Thoracic aorta (tissue), 2 donors: ENCODE measurements around the gene KLF3. TPM values are rescaled to one million over a fixed set of nuclear protein-coding genes. Genes with fewer than 3 reads are reported as not detected.

Experiments
- ATAC-seq: fragments of 150-250 bp; one replicate; pipeline ENCODE4 v1.8.0; 2017; ENCODE audit warnings: low read depth; ENCODE audit not compliant: insufficient number of reproducible peaks, low FRiP score
- DNase-seq: peaks from one replicate; pipeline ENCODE4 v3.0.0-alpha.2; 2020; ENCODE audit warnings: low spot score
- H3K27ac ChIP-seq, 2 donors: fragments of 200-600 bp; sonication (generic); 1 replicate in 1 of 2; 2 replicates in 1 of 2; pipeline ENCODE4 v1.5.1; 2016; ENCODE audit warnings: mild to moderate bottlenecking in 2 of 2, moderate library complexity in 2 of 2
- H3K27me3 ChIP-seq: fragments of 200-600 bp; sonication (generic); replicated peaks from 2 replicates; pipeline ENCODE4 v1.6.0; 2016; ENCODE audit warnings: mild to moderate bottlenecking; ENCODE audit not compliant: insufficient read depth
- H3K36me3 ChIP-seq: fragments of 200-600 bp; sonication (generic); one replicate; pipeline ENCODE4 v1.5.1; 2016
- H3K4me1 ChIP-seq, 2 donors: fragments of 200-600 bp; sonication (generic); 1 replicate in 1 of 2; 2 replicates in 1 of 2; pipeline versions ENCODE4 v1.5.1 to v1.6.0; 2016; ENCODE audit warnings: low read depth in 2 of 2, mild to moderate bottlenecking in 1 of 2; ENCODE audit not compliant: control insufficient read depth in 1 of 2
- H3K4me3 ChIP-seq: fragments of 200-600 bp; sonication (generic); 2 replicates; pipeline ENCODE4 v1.5.1; 2016; ENCODE audit warnings: mild to moderate bottlenecking
- H3K9me3 ChIP-seq: fragments of 200-600 bp; sonication (generic); 2 replicates; pipeline ENCODE4 v1.5.1; 2016
- CTCF ChIP-seq: fragments of 200-600 bp; sonication (generic); IDR thresholded peaks from one replicate; pipeline ENCODE4 v1.5.1; 2019; ENCODE audit warnings: antibody characterized with exemption
- total RNA-seq, 2 donors: library from RNA; depleted of rRNA; stranded (reverse); fragments of >200 nt; gene quantifications; one replicate each; pipeline versions ENCODE4 v1.1.0 to v1.2.3, GENCODE V29; 2016

The KLF3 gene
- total RNA-seq, 2 donors from 2014 or later, result 45.8 to 53.4 TPM

GRCh38 chr4:38715050-38715449, 51.1 kb downstream of the KLF3 start:
- ATAC-seq (no peak), DNase-seq (no peak)
- H3K9me3 ChIP-seq, result no peaks in the 10 kb centered on the region
- no peak for TF ChIP-seq CTCF
- no peak overlapping the region for H3K4me3 ChIP-seq
- H3K27me3 ChIP-seq, result no peaks in the 10 kb centered on the region
- no peak overlapping the region for H3K27ac ChIP-seq
- no peaks in the 10 kb centered on the region for H3K36me3 ChIP-seq
- no peaks in the 10 kb centered on the region for H3K4me1 ChIP-seq

GRCh38 chr4:38716256-38716655, 52.3 kb downstream of the KLF3 start:
- no peaks in the 10 kb centered on the region for H3K27me3 ChIP-seq
- no peak for ATAC-seq
- H3K9me3 ChIP-seq, result no peaks in the 10 kb centered on the region
- no peaks in the 10 kb centered on the region for H3K36me3 ChIP-seq
- no peak for DNase-seq
- H3K4me3 ChIP-seq, result no peak overlapping the region
- no peak for TF ChIP-seq CTCF
- no peak overlapping the region for H3K27ac ChIP-seq
- no peaks in the 10 kb centered on the region for H3K4me1 ChIP-seq

GRCh38 chr4:38717604-38718003, 53.6 kb downstream of the KLF3 start:
- no peaks in the 10 kb centered on the region for H3K36me3 ChIP-seq
- no peaks in the 10 kb centered on the region for H3K9me3 ChIP-seq
- no peak for TF ChIP-seq CTCF
- H3K4me1 ChIP-seq, result no peaks in the 10 kb centered on the region
- ATAC-seq (no peak), DNase-seq (no peak)
- H3K4me3 ChIP-seq, result no peak overlapping the region
- H3K27me3 ChIP-seq, result no peaks in the 10 kb centered on the region
- H3K27ac ChIP-seq, result no peak overlapping the region

GRCh38 chr4:38723114-38723513, 59.1 kb downstream of the KLF3 start:
- no peaks in the 10 kb centered on the region for H3K36me3 ChIP-seq
- ATAC-seq (no peak), DNase-seq (no peak)
- no peak overlapping the region for H3K4me3 ChIP-seq
- H3K4me1 ChIP-seq, result peaks cover 6 to 9% of the 10 kb centered on the region in 2 donors
- H3K27me3 ChIP-seq, result no peaks in the 10 kb centered on the region
- no peaks in the 10 kb centered on the region for H3K9me3 ChIP-seq
- no peak for TF ChIP-seq CTCF
- no peak overlapping the region for H3K27ac ChIP-seq

- TF ChIP-seq CTCF, result no peak
- peaks cover 6 to 9% of the 10 kb centered on the region in 2 donors for H3K4me1 ChIP-seq
- H3K27me3 ChIP-seq, result no peaks in the 10 kb centered on the region
- H3K4me3 ChIP-seq, result no peak overlapping the region
- no peak for DNase-seq
- no peaks in the 10 kb centered on the region for H3K9me3 ChIP-seq
- no peak overlapping the region for H3K27ac ChIP-seq
- no peaks in the 10 kb centered on the region for H3K36me3 ChIP-seq
- ATAC-seq, result no peak
Measured at GRCh38 chr4:38723726-38724474, 59.9 kb downstream of the KLF3 start.
